GM21360 (cell line): ENCODE measurements around the gene EML1.

Experiments
- ATAC-seq: cut with Tn5 transposase; IDR thresholded peaks from one replicate; pipeline ENCODE4 v1.9.1; 2021; ENCODE audit warnings: mild to moderate bottlenecking, moderate library complexity; ENCODE audit not compliant: unreplicated experiment

The EML1 gene

GRCh38 chr14:99821519-99822508 lies 28.6 kb downstream of the EML1 start:
- no peak for ATAC-seq

- ATAC-seq, result no peak
Observed at GRCh38 chr14:99822800-99823455, 29.7 kb downstream of the EML1 start.

- no peak for ATAC-seq
Observed at GRCh38 chr14:99824776-99825175, 31.6 kb downstream of the EML1 start.

GRCh38 chr14:99829450-99829849 lies 36.2 kb downstream of the EML1 start:
- ATAC-seq, result no peak

GRCh38 chr14:99831303-99831702 lies 38.1 kb downstream of the EML1 start:
- ATAC-seq, result no peak

GRCh38 chr14:99831903-99832685 lies 38.9 kb downstream of the EML1 start:
- ATAC-seq, result no peak

- no peak for ATAC-seq
Observed at GRCh38 chr14:99837822-99838221, 44.6 kb downstream of the EML1 start.

- ATAC-seq, result no peak
Observed at GRCh38 chr14:99838639-99839134, 45.5 kb downstream of the EML1 start.

GRCh38 chr14:99839696-99840095 lies 46.5 kb downstream of the EML1 start:
- ATAC-seq, result no peak

- ATAC-seq, result no peak
Observed at GRCh38 chr14:99840265-99840664, 47.1 kb downstream of the EML1 start.

- ATAC-seq, result no peak
Observed at GRCh38 chr14:99840774-99841305, 47.6 kb downstream of the EML1 start.

GRCh38 chr14:99841436-99842071 lies 48.3 kb downstream of the EML1 start:
- ATAC-seq, result no peak

- no peak for ATAC-seq
Observed at GRCh38 chr14:99842141-99842540, 48.9 kb downstream of the EML1 start.

- ATAC-seq, result no peak
Observed at GRCh38 chr14:99846808-99847207, 53.6 kb downstream of the EML1 start.

GRCh38 chr14:99850709-99851108 lies 57.5 kb downstream of the EML1 start:
- no peak for ATAC-seq

GRCh38 chr14:99852578-99852977 lies 59.4 kb downstream of the EML1 start:
- ATAC-seq, result no peak

GRCh38 chr14:99853206-99853605 lies 60.0 kb downstream of the EML1 start:
- ATAC-seq, result no peak

- ATAC-seq, result no peak
Observed at GRCh38 chr14:99854831-99855230, 61.6 kb downstream of the EML1 start.

- ATAC-seq, result no peak
Observed at GRCh38 chr14:99855271-99855670, 62.1 kb downstream of the EML1 start.

GRCh38 chr14:99857551-99857950 lies 64.3 kb downstream of the EML1 start:
- ATAC-seq, result no peak
